Measurements from ENCODE around the gene SUPT4H1. TPM values are rescaled to one million over a fixed set of nuclear protein-coding genes. Genes with fewer than 3 reads are reported as not detected.

The SUPT4H1 gene
- total RNA-seq, 1 experiment from 2014 or later, result 53.8 TPM

GRCh38 chr17:58375811-58376210, 23.8 kb upstream of the SUPT4H1 start:
- ChIA-PET CTCF (no interaction called here), POLR2A (no interaction called here)
- Histone ChIP-seq H3K36me3 (ENCODE audit: control insufficient read depth, insufficient read depth, low read length) (no peaks in the 10 kb centered on the region), H3K4me1 (ENCODE audit: control insufficient read depth, insufficient read depth, low read length) (no peaks in the 10 kb centered on the region), H3K27ac (ENCODE audit: low read length) (no peak overlapping the region), H3K9me3 (ENCODE audit: control insufficient read depth, insufficient read depth, low read depth, low read length) (no peaks in the 10 kb centered on the region), H3K27me3 (ENCODE audit: control insufficient read depth, insufficient read depth, low read length) (no peaks in the 10 kb centered on the region), H3K4me3 (ENCODE audit: low read depth in 2 of 2, low read length in 2 of 2) (no peak overlapping the region)
- intact Hi-C loops (cut with micrococcal nuclease; ENCODE audit: unreplicated experiment) (no loop called here), in situ Hi-C loops (cut with HindIII; ENCODE audit: low pct_unique_long_range_greater_than_20kb, low sequenced_read_pairs) (no loop called here)
- no peak for TF ChIP-seq REST (IDR thresholded peaks at IDR 0.05; ENCODE audit: insufficient read depth in 1 of 2, low read depth in 2 of 2, low read length in 1 of 2)
- no peak for TF ChIP-seq TCF7L2 (IDR thresholded peaks at IDR 0.05; ENCODE audit: low read depth, low read length)
- TF ChIP-seq POLR2AphosphoS5 (IDR thresholded peaks at IDR 0.05; ENCODE audit: low read depth, low read length), result no peak
- no peak for TF ChIP-seq CTCF (IDR thresholded peaks at IDR 0.05)
- no peak for TF ChIP-seq SIN3A (IDR thresholded peaks at IDR 0.05; ENCODE audit: borderline replicate concordance, insufficient read depth, low read depth, low read length)
- no peak for ATAC-seq
- no peak for DNase-seq (ENCODE audit: low read depth, low spot score)
- BruUV-seq (replicated peaks), result no TSS peak

- no peak for DNase-seq (ENCODE audit: low read depth, low spot score)
- TF ChIP-seq POLR2AphosphoS5 (IDR thresholded peaks at IDR 0.05; ENCODE audit: low read depth, low read length) (no peak), CTCF (IDR thresholded peaks at IDR 0.05) (no peak), SIN3A (IDR thresholded peaks at IDR 0.05; ENCODE audit: borderline replicate concordance, insufficient read depth, low read depth, low read length) (no peak), TCF7L2 (IDR thresholded peaks at IDR 0.05; ENCODE audit: low read depth, low read length) (no peak), REST (IDR thresholded peaks at IDR 0.05; ENCODE audit: insufficient read depth in 1 of 2, low read depth in 2 of 2, low read length in 1 of 2) (no peak)
- no peaks in the 10 kb centered on the region for H3K4me1 ChIP-seq (ENCODE audit: control insufficient read depth, insufficient read depth, low read length)
- no peak for ATAC-seq
- no peaks in the 10 kb centered on the region for H3K27me3 ChIP-seq (ENCODE audit: control insufficient read depth, insufficient read depth, low read length)
- POLR2A ChIA-PET, result no interaction called here
- H3K4me3 ChIP-seq (ENCODE audit: low read depth in 2 of 2, low read length in 2 of 2), result no peak overlapping the region
- no TSS peak for BruUV-seq (replicated peaks)
- CTCF ChIA-PET, result no interaction called here
- no peak overlapping the region for H3K27ac ChIP-seq (ENCODE audit: low read length)
- no peaks in the 10 kb centered on the region for H3K36me3 ChIP-seq (ENCODE audit: control insufficient read depth, insufficient read depth, low read length)
- no peaks in the 10 kb centered on the region for H3K9me3 ChIP-seq (ENCODE audit: control insufficient read depth, insufficient read depth, low read depth, low read length)
- intact Hi-C loops (cut with micrococcal nuclease; ENCODE audit: unreplicated experiment) (no loop called here), in situ Hi-C loops (cut with HindIII; ENCODE audit: low pct_unique_long_range_greater_than_20kb, low sequenced_read_pairs) (no loop called here)
Measured at GRCh38 chr17:58375256-58375655, 23.3 kb upstream of the SUPT4H1 start.

All from Panc1 (cell line).